Measurements from ENCODE around the gene RECK.
"Not testable (repeated sequence)": the region's sequence is repeated elsewhere in the genome, so short reads cannot be mapped to it uniquely, and the experiment has no call there.

DNA sequence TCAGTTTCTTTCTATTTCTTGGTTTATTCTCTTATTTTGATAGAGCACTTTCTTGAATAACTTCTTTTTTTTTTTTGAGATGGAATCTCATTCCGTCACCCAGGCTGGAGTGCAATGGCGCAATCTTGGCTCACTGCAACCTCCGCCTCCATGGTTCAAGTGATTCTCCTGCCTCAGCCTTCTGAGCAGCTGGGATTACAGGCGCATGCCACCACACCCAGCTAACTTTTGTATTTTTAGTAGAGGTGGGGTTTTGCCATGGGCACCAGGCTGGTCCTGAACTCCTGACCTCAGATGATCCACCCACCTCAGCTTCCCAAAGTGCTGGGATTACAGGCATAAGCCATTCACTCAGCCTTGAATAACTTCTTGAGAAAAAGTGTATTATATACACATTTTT lies 39.7 kb upstream of the RECK start:
- not testable (repeated sequence) for TF ChIP-seq BHLHE40 (IDR thresholded peaks at IDR 0.05; ENCODE audit: borderline replicate concordance); SUZ12 (IDR thresholded peaks at IDR 0.05); FOXK2 (IDR thresholded peaks at IDR 0.05); TARDBP (IDR thresholded peaks at IDR 0.05); FOXM1 (IDR thresholded peaks at IDR 0.05; ENCODE audit: borderline replicate concordance); NFRKB (IDR thresholded peaks at IDR 0.05); LEF1 (IDR thresholded peaks at IDR 0.05; ENCODE audit: borderline replicate concordance); SP1 (IDR thresholded peaks at IDR 0.05); ZNF384 (IDR thresholded peaks at IDR 0.05); FOXA1 (IDR thresholded peaks at IDR 0.05); ARNT (IDR thresholded peaks at IDR 0.05); L3MBTL2 (conservative IDR thresholded peaks at IDR 0.05)

All from HEK293T (cell line).